ENCODE data around the gene SND1.

SND1 gene

DNA sequence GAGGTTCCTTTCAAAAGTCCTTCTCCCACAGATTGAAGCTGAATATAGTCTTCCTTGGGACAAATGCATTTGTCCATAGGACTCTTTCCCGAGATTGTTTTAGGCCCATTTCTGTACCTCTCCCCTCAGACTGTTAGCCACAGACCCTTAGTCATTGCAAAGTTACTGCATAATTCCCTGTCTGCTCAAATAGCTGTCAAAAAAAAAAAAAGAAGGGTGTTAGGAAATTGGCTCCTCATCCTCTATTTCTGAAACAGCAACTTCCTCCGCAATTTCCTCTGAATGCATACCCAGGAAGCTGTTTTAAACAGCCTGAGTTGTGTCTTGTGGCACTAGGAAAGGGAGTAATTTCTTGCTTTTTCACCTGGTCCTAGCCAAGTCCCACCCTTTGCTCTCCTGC is 373.8 kb downstream of the SND1 start:
- Histone ChIP-seq H3K9ac (ENCODE audit: low read length) (no peak overlapping the region), H3K27me3 (ENCODE audit: low read length) (no peaks in the 10 kb centered on the region), H3F3A (ENCODE audit: insufficient read depth) (no peaks in the 10 kb centered on the region), H3K27ac (ENCODE audit: low read depth, low read length) (no peak overlapping the region), H3K9me3 (ENCODE audit: insufficient read depth, low read length) (no peaks in the 10 kb centered on the region), H4K20me1 (ENCODE audit: low read depth, low read length) (no peaks in the 10 kb centered on the region), H3K4me3 (ENCODE audit: insufficient read depth, low read length, poor library complexity, severe bottlenecking) (no peak overlapping the region), H3K79me2 (ENCODE audit: insufficient read depth, low read length) (no peaks in the 10 kb centered on the region; the same call in 1 of the 2 replicates), H2AFZ (ENCODE audit: low read depth, low read length, severe bottlenecking) (no peak overlapping the region), H3K36me3 (ENCODE audit: low read length) (no peaks in the 10 kb centered on the region), H3K4me2 (ENCODE audit: low read depth, low read length, poor library complexity, severe bottlenecking) (no peak overlapping the region), H3K9me2 (replicated peaks; ENCODE audit: insufficient read depth, low read length) (no peaks in the 10 kb centered on the region)
- TF ChIP-seq, protein P1, sequence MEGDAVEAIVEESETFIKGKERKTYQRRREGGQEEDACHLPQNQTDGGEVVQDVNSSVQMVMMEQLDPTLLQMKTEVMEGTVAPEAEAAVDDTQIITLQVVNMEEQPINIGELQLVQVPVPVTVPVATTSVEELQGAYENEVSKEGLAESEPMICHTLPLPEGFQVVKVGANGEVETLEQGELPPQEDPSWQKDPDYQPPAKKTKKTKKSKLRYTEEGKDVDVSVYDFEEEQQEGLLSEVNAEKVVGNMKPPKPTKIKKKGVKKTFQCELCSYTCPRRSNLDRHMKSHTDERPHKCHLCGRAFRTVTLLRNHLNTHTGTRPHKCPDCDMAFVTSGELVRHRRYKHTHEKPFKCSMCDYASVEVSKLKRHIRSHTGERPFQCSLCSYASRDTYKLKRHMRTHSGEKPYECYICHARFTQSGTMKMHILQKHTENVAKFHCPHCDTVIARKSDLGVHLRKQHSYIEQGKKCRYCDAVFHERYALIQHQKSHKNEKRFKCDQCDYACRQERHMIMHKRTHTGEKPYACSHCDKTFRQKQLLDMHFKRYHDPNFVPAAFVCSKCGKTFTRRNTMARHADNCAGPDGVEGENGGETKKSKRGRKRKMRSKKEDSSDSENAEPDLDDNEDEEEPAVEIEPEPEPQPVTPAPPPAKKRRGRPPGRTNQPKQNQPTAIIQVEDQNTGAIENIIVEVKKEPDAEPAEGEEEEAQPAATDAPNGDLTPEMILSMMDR (IDR thresholded peaks at IDR 0.05; ENCODE audit: insufficient read depth, low read length, poor library complexity, severe bottlenecking) = no peak
- no peak for TF ChIP-seq EZH2phosphoT487 (conservative IDR thresholded peaks at IDR 0.05; ENCODE audit: low read length)

DNA sequence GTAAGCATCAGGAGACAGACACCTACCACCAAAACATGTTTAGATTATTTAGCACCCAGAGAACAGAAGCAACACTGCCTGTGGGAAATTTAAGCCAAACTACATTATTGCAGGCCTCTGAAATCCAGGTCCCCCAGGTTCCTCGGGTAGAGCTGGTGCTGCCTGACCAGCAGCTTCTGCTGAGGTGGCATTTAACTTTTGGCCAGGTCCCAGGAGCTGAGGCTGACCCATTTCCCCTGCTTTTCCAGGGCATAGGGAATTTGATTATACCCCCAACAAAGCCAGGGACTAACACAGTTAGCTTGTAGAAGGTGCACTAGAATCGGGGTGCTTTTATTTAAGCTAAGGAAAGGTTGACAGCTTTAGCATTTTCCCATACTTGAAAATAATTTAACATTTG is 374.6 kb downstream of the SND1 start:
- no peak overlapping the region for H3K27ac ChIP-seq (ENCODE audit: low read depth, low read length)
- H3K4me3 ChIP-seq (ENCODE audit: insufficient read depth, low read length, poor library complexity, severe bottlenecking) = no peak overlapping the region
- H4K20me1 ChIP-seq (ENCODE audit: low read depth, low read length) = no peaks in the 10 kb centered on the region
- TF ChIP-seq EZH2phosphoT487 (conservative IDR thresholded peaks at IDR 0.05; ENCODE audit: low read length) = no peak
- TF ChIP-seq, protein P1 (IDR thresholded peaks at IDR 0.05; ENCODE audit: insufficient read depth, low read length, poor library complexity, severe bottlenecking) = no peak
- H3K27me3 ChIP-seq (ENCODE audit: low read length) = no peaks in the 10 kb centered on the region
- H3K9ac ChIP-seq (ENCODE audit: low read length) = no peak overlapping the region
- no peaks in the 10 kb centered on the region for H3F3A ChIP-seq (ENCODE audit: insufficient read depth)
- H3K36me3 ChIP-seq (ENCODE audit: low read length) = no peaks in the 10 kb centered on the region
- no peaks in the 10 kb centered on the region; the same call in 1 of the 2 replicates for H3K79me2 ChIP-seq (ENCODE audit: insufficient read depth, low read length)
- H2AFZ ChIP-seq (ENCODE audit: low read depth, low read length, severe bottlenecking) = no peak overlapping the region
- H3K9me3 ChIP-seq (ENCODE audit: insufficient read depth, low read length) = no peaks in the 10 kb centered on the region
- no peak overlapping the region for H3K4me2 ChIP-seq (ENCODE audit: low read depth, low read length, poor library complexity, severe bottlenecking)
- H3K9me2 ChIP-seq (replicated peaks; ENCODE audit: insufficient read depth, low read length) = no peaks in the 10 kb centered on the region

DNA sequence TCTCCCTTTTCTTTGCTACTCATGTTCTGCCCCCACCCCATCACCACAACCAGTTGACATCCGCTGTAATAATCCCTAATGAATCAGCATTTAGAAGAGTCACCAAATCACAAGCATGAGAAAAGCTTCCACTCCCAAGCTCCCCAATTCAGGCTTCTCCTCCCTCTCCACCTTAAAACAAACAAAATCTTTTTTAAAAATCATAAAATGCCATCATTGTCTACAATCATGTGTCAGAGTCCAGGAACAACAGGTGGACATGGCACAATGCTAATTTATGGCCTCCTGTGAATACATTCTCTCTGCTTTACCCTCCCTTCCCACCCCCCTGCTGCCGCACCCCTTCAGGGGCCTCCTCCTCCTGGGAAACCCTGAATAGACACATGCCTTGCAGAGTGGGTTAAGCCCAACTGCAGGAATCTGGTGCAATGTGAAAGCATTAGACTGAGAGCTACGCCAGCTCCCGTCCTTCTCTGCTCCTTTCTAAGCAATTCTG is 375.5 kb downstream of the SND1 start:
- TF ChIP-seq, protein P1 (IDR thresholded peaks at IDR 0.05; ENCODE audit: insufficient read depth, low read length, poor library complexity, severe bottlenecking) = no peak
- TF ChIP-seq EZH2phosphoT487 (conservative IDR thresholded peaks at IDR 0.05; ENCODE audit: low read length) = no peak
- Histone ChIP-seq H3K9ac (ENCODE audit: low read length) (no peak overlapping the region), H2AFZ (ENCODE audit: low read depth, low read length, severe bottlenecking) (no peak overlapping the region), H3K79me2 (ENCODE audit: insufficient read depth, low read length) (no peaks in the 10 kb centered on the region; the same call in 1 of the 2 replicates), H3K9me3 (ENCODE audit: insufficient read depth, low read length) (no peaks in the 10 kb centered on the region), H3K27me3 (ENCODE audit: low read length) (no peaks in the 10 kb centered on the region), H4K20me1 (ENCODE audit: low read depth, low read length) (no peaks in the 10 kb centered on the region), H3K4me3 (ENCODE audit: insufficient read depth, low read length, poor library complexity, severe bottlenecking) (no peak overlapping the region), H3K9me2 (replicated peaks; ENCODE audit: insufficient read depth, low read length) (no peaks in the 10 kb centered on the region), H3F3A (ENCODE audit: insufficient read depth) (no peaks in the 10 kb centered on the region), H3K27ac (ENCODE audit: low read depth, low read length) (no peak overlapping the region), H3K36me3 (ENCODE audit: low read length) (no peaks in the 10 kb centered on the region), H3K4me2 (ENCODE audit: low read depth, low read length, poor library complexity, severe bottlenecking) (no peak overlapping the region)

All from SU-DHL-6 (cell line).